ENCODE measurements around the gene SUPT6H. TPM values are rescaled to one million over a fixed set of nuclear protein-coding genes. Genes with fewer than 3 reads are reported as not detected.

The SUPT6H gene
- polyA plus RNA-seq, 1 of the 3 experiments (the other 2 are of a cell fraction), result 26.9 TPM

- no peaks in the 10 kb centered on the region for H3K9me3 ChIP-seq
- 96% methylated on average over 5 of the region's 5 CpGs for WGBS (ENCODE audit: low lambda C conversion rate)
- no peaks in the 10 kb centered on the region for H3K27me3 ChIP-seq (ENCODE audit: insufficient read depth)
- POLR2A ChIA-PET, result no interaction called here
- H3K79me2 ChIP-seq (ENCODE audit: insufficient read depth), result no peaks in the 10 kb centered on the region
- CTCF ChIA-PET, result interaction anchor here (1.0 kb wide), 1 partner anchor 38 kb away, joined by 3 read pairs; no protein-coding TSS in a partner anchor
- peaks cover 85 to 90% of the 10 kb centered on the region in 2 experiments for H3K36me3 ChIP-seq (replicated peaks in 1 of 2; ENCODE audit: control insufficient read depth in 1 of 2, insufficient read depth in 2 of 2, low read length in 1 of 2)
- H3K4me1 ChIP-seq (ENCODE audit: control insufficient read depth in 1 of 2, insufficient read depth in 2 of 2, low read depth in 1 of 2, low read length in 1 of 2), result no peaks in the 10 kb centered on the region
- H3K4me3 ChIP-seq (ENCODE audit: low read depth in 2 of 2, low read length in 1 of 2), result no peak overlapping the region
- H3F3A ChIP-seq (replicated peaks; ENCODE audit: insufficient read depth), result peaks cover 5% of the 10 kb centered on the region
- no peaks in the 10 kb centered on the region for H4K20me1 ChIP-seq (ENCODE audit: insufficient read depth)
- H2AFZ ChIP-seq (ENCODE audit: low read depth), result no peak overlapping the region
- TF ChIP-seq TEAD4 (IDR thresholded peaks at IDR 0.05; ENCODE audit: borderline replicate concordance, insufficient read depth) (no peak), RFX5 (IDR thresholded peaks at IDR 0.05; ENCODE audit: low read length) (no peak), FOXJ3 (CRISPR knock-in tag; IDR thresholded peaks at IDR 0.05) (no peak), EZH2phosphoT487 (IDR thresholded peaks at IDR 0.05; ENCODE audit: borderline replicate concordance, low read depth) (no peak), SMC3 (IDR thresholded peaks at IDR 0.05; ENCODE audit: low read depth, low read length) (no peak), GATA2 (CRISPR knock-in tag; IDR thresholded peaks at IDR 0.05) (no peak), CTCF (IDR thresholded peaks at IDR 0.05) (no peak), IRF3 (IDR thresholded peaks at IDR 0.05; ENCODE audit: low read depth, low read length) (no peak), RXRA (IDR thresholded peaks at IDR 0.05; ENCODE audit: borderline replicate concordance, low read depth) (no peak), TCF12 (IDR thresholded peaks at IDR 0.05) (no peak), RCOR1 (IDR thresholded peaks at IDR 0.05; ENCODE audit: low read length) (no peak), REST (IDR thresholded peaks at IDR 0.05; ENCODE audit: low read depth, low read length) (no peak), PBX3 (IDR thresholded peaks at IDR 0.05) (no peak), GABPA (IDR thresholded peaks at IDR 0.05; ENCODE audit: low read depth) (no peak)
- DNase-seq, result no peak
- H3K4me2 ChIP-seq, result no peak overlapping the region
- no peaks in the 10 kb centered on the region for H3K9me2 ChIP-seq
- H3K9ac ChIP-seq, result no peak overlapping the region
- no peak overlapping the region for H3K27ac ChIP-seq (ENCODE audit: low read depth in 2 of 2, low read length in 1 of 2)
These were observed 23.4 kb downstream of the SUPT6H start for GRCh38 chr17:28685366-28685765.
